ENCODE results near the gene CFLAR. TPM values are rescaled to one million over a fixed set of nuclear protein-coding genes. Genes with fewer than 3 reads are reported as not detected.

Gene CFLAR
- polyA plus RNA-seq, 1 donor from 2014 or later: 1.6 TPM

DNA sequence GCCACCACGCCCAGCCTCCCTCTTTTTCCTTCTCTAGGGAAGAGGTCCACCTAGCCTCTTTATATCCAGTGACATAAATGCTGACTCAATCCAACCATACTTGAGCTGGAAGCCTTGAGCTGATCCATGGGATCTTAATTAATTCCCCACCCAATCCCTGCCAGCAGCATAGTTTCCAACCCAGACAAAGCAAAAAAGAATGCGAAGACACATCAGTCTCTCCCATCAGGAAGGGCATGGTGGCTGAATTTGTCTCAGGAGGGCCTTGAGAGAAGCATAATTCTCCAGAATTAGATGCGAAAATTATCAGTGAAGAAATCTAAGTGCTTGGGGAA lies 89.5 kb downstream of the CFLAR start:
- H3K4me3 ChIP-seq (ENCODE audit: low read length): no peak overlapping the region
- H3K9ac ChIP-seq (ENCODE audit: low read length): no peak overlapping the region
- H2AFZ ChIP-seq (ENCODE audit: low read depth, low read length): no peak overlapping the region
- H3K36me3 ChIP-seq (ENCODE audit: insufficient read depth, low read length): no peaks in the 10 kb centered on the region
- no peaks in the 10 kb centered on the region for H4K20me1 ChIP-seq (ENCODE audit: insufficient read depth)
- no peaks in the 10 kb centered on the region for H3K27me3 ChIP-seq (ENCODE audit: insufficient read depth, low read depth, low read length)
- no peak overlapping the region for H3K4me2 ChIP-seq (ENCODE audit: low read length)
- H3K9me3 ChIP-seq (ENCODE audit: low read length): no peaks in the 10 kb centered on the region
- H3F3A ChIP-seq (ENCODE audit: insufficient read depth, low read length, poor library complexity, severe bottlenecking): no peaks in the 10 kb centered on the region
- TF ChIP-seq RAD21 (conservative IDR thresholded peaks at IDR 0.05) (no peak), POLR2AphosphoS5 (IDR thresholded peaks at IDR 0.05) (no peak), SMC3 (conservative IDR thresholded peaks at IDR 0.05; ENCODE audit: poor library complexity) (no peak), EP300 (conservative IDR thresholded peaks at IDR 0.05; ENCODE audit: poor library complexity, severe bottlenecking) (no peak), TAF1 (IDR thresholded peaks at IDR 0.05; ENCODE audit: low read depth) (no peak)
- TF ChIP-seq, protein P1, sequence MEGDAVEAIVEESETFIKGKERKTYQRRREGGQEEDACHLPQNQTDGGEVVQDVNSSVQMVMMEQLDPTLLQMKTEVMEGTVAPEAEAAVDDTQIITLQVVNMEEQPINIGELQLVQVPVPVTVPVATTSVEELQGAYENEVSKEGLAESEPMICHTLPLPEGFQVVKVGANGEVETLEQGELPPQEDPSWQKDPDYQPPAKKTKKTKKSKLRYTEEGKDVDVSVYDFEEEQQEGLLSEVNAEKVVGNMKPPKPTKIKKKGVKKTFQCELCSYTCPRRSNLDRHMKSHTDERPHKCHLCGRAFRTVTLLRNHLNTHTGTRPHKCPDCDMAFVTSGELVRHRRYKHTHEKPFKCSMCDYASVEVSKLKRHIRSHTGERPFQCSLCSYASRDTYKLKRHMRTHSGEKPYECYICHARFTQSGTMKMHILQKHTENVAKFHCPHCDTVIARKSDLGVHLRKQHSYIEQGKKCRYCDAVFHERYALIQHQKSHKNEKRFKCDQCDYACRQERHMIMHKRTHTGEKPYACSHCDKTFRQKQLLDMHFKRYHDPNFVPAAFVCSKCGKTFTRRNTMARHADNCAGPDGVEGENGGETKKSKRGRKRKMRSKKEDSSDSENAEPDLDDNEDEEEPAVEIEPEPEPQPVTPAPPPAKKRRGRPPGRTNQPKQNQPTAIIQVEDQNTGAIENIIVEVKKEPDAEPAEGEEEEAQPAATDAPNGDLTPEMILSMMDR (IDR thresholded peaks at IDR 0.05; ENCODE audit: poor library complexity, severe bottlenecking): no peak
- TF ChIP-seq, protein P2, sequence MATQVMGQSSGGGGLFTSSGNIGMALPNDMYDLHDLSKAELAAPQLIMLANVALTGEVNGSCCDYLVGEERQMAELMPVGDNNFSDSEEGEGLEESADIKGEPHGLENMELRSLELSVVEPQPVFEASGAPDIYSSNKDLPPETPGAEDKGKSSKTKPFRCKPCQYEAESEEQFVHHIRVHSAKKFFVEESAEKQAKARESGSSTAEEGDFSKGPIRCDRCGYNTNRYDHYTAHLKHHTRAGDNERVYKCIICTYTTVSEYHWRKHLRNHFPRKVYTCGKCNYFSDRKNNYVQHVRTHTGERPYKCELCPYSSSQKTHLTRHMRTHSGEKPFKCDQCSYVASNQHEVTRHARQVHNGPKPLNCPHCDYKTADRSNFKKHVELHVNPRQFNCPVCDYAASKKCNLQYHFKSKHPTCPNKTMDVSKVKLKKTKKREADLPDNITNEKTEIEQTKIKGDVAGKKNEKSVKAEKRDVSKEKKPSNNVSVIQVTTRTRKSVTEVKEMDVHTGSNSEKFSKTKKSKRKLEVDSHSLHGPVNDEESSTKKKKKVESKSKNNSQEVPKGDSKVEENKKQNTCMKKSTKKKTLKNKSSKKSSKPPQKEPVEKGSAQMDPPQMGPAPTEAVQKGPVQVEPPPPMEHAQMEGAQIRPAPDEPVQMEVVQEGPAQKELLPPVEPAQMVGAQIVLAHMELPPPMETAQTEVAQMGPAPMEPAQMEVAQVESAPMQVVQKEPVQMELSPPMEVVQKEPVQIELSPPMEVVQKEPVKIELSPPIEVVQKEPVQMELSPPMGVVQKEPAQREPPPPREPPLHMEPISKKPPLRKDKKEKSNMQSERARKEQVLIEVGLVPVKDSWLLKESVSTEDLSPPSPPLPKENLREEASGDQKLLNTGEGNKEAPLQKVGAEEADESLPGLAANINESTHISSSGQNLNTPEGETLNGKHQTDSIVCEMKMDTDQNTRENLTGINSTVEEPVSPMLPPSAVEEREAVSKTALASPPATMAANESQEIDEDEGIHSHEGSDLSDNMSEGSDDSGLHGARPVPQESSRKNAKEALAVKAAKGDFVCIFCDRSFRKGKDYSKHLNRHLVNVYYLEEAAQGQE (IDR thresholded peaks at IDR 0.05; ENCODE audit: borderline replicate concordance): no peak
- no peaks in the 10 kb centered on the region for H3K9me2 ChIP-seq (ENCODE audit: insufficient read depth, low read length)
- H3K79me2 ChIP-seq (replicated peaks; ENCODE audit: insufficient read depth, low read length): no peaks in the 10 kb centered on the region
- no peak overlapping the region for H3K27ac ChIP-seq (ENCODE audit: low read length)

DNA sequence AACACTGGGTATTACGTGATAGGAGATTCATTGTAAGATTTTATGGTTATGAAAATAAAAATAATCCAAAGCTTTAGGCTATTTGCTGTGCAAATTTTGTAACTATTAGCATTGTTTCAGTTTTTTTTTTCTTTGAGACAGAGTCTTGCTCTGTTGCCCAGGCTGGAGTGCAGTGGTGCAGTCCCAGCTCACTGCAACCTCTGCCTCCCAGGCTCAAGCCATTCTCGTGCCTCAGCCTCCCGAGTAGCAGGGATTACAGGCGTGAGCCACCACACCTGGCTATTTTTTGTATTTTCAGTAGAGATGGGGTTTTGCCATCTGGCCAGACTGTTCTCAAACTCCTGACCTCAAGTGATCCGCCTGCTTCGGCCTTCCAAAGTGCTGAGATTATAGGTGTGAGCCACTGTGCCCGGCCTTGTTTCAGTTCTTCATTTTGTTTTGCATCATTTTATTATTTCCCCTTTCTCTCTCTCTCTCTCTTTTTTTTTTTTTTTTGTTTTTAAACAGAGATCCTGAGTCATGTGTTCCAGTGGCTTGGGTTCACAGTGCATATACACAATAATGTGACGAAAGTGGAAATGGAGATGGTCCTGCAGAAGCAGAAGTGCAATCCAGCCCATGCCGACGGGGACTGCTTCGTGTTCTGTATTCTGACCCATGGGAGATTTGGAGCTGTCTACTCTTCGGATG lies 92.7 kb downstream of the CFLAR start:
- Histone ChIP-seq H3K9me3 (ENCODE audit: low read length) (no peaks in the 10 kb centered on the region), H3K27me3 (ENCODE audit: insufficient read depth, low read depth, low read length) (no peaks in the 10 kb centered on the region), H3K27ac (ENCODE audit: low read length) (no peak overlapping the region), H3K4me2 (ENCODE audit: low read length) (no peak overlapping the region), H2AFZ (ENCODE audit: low read depth, low read length) (no peak overlapping the region), H3K36me3 (ENCODE audit: insufficient read depth, low read length) (no peaks in the 10 kb centered on the region), H3K4me3 (ENCODE audit: low read length) (no peak overlapping the region), H4K20me1 (ENCODE audit: insufficient read depth) (no peaks in the 10 kb centered on the region), H3K79me2 (replicated peaks; ENCODE audit: insufficient read depth, low read length) (no peaks in the 10 kb centered on the region), H3F3A (ENCODE audit: insufficient read depth, low read length, poor library complexity, severe bottlenecking) (no peaks in the 10 kb centered on the region), H3K9me2 (ENCODE audit: insufficient read depth, low read length) (no peaks in the 10 kb centered on the region), H3K9ac (ENCODE audit: low read length) (no peak overlapping the region)
- TF ChIP-seq EP300 (conservative IDR thresholded peaks at IDR 0.05; ENCODE audit: poor library complexity, severe bottlenecking) (no peak), MXI1 (conservative IDR thresholded peaks at IDR 0.05; ENCODE audit: poor library complexity, severe bottlenecking) (no peak), TAF1 (IDR thresholded peaks at IDR 0.05; ENCODE audit: low read depth) (no peak), POLR2AphosphoS5 (IDR thresholded peaks at IDR 0.05) (no peak), RAD21 (conservative IDR thresholded peaks at IDR 0.05) (no peak)
- TF ChIP-seq, protein P1 (IDR thresholded peaks at IDR 0.05; ENCODE audit: poor library complexity, severe bottlenecking): no peak

Data from neural cell (in vitro differentiated cells).